ENCODE measurements around the gene AGPAT1.
A peak's percentile ranks its signal among the peaks of the same experiment; 100 is the strongest.

- no peak for TF ChIP-seq CTCF (IDR thresholded peaks at IDR 0.05 in 8 of 11, conservative IDR thresholded peaks at IDR 0.05 in 3 of 11)
- peak in 2 of 3 donors; percentile 13 to 20 for TF ChIP-seq POLR2A (IDR thresholded peaks at IDR 0.05)
Measured at GRCh38 chr6:32175711-32176475, at the start of gene AGPAT1.

All from spleen (tissue), 7 donors.